GM21390 (cell line): ENCODE measurements around the gene CHRNB1.
A peak's percentile ranks its signal among the peaks of the same experiment; 100 is the strongest.

Experiments
- ATAC-seq: cut with Tn5 transposase; IDR thresholded peaks from one replicate; pipeline ENCODE4 v1.9.1; 2021; ENCODE audit not compliant: unreplicated experiment

The CHRNB1 gene

GRCh38 chr17:7415784-7416183 is 29.1 kb upstream of the CHRNB1 start:
- no peak for ATAC-seq

GRCh38 chr17:7416323-7416722 is 28.5 kb upstream of the CHRNB1 start:
- ATAC-seq: no peak

DNA sequence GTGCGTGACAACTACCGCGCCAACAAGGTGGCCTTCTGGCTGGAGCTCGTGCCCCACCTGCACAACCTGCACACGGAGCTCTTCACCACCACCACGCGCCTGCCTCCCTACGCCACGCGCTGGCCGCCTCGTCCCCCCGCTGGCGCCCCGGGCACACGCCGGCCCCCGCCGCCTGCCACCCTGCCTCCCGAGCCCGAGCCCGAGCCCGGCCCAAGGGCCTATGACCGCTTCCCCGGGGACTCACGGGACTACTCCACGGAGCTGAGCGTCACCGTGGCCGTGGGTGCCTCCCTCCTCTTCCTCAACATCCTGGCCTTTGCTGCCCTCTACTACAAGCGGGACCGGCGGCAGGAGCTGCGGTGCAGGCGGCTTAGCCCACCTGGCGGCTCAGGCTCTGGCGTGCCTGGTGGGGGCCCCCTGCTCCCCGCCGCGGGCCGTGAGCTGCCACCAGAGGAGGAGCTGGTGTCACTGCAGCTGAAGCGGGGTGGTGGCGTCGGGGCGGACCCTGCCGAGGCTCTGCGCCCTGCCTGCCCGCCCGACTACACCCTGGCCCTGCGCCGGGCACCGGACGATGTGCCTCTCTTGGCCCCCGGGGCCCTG is 27.7 kb upstream of the CHRNB1 start:
- no peak for ATAC-seq

DNA sequence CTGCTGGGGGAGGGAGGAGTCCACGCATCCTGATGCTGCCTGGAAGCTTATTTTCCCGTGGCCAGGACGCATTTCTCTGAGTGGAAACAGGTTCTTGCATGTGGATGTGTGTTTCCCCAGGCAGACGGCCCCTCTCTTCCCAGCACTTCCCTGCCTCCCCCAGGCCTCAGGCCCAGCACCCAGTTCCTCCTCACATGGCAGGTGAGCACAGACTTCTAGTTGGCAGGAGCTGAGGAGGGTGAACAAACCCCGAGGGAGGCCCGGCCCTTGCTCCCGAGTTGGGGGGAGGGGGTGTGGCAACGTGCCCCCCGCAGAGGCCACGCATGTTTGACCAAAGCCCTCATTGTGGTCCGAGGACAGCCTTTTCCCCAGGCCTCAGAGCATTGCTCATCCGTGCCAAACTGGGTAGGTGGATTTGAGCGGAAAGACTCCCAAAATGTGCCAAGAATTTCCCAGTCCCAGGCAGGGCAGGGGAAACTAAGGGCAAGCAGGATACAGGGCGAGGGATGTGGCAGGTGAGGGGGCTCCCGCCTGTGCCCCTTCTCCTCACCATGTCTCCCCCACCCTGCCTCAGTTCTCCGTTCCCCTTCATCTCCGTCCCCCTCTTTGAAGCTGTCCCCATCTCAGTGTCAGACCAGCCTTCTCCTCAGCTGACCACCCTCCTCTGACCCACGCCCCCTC is 26.2 kb upstream of the CHRNB1 start:
- no peak for ATAC-seq

GRCh38 chr17:7419819-7420610 is 24.8 kb upstream of the CHRNB1 start, which contains the start of gene SPEM1:
TSS of gene SPEM1 (plus strand) at chr17:7420324. CDS start at chr17:7420385, 61 bp downstream.
- no peak for ATAC-seq

DNA sequence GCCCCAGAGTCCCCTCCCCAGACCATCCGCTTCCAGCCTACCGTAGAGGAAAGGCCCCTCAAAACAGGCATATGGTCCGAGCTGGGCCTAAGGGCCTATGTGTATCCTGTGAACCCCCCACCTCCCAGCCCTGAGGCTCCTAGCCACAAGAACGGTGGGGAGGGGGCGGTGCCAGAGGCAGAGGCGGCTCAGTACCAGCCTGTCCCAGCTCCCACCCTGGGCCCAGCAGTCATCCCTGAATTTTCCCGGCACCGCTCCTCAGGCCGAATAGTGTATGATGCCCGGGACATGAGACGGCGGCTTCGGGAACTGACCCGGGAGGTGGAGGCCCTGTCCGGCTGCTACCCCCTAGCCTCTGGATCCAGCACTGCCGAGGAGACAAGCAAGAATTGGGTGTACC is 23.7 kb upstream of the CHRNB1 start:
- no peak for ATAC-seq

GRCh38 chr17:7423679-7424078 is 21.2 kb upstream of the CHRNB1 start:
- no peak for ATAC-seq

DNA sequence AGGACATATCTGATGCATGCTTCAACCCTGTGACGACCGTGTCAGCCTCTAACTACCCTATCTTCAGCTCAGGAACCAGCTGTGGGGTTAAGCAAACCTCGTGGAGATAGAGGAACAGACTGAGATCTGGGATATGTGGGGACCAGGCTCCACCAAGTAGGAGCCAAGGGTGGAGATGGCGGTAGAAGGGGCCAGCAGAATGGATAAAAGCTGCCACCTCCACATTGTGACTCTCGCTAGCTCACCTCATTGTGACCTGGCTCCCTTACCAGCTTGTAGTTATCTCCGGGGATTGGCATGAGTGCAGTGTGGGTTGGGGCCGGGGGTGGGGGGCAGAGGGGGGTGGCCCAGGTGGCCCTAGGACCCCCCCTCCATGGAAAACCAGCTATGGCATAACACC is 19.5 kb upstream of the CHRNB1 start, which contains the start of gene SPEM2:
Gene SPEM2, plus strand, starts transcription at position 301 of the 400 bp plus-strand sequence. Its CDS starts 73 bp downstream, at position 374.
- ATAC-seq: no peak

- ATAC-seq: no peak
Observed at GRCh38 chr17:7425756-7426155, 19.1 kb upstream of the CHRNB1 start.

DNA sequence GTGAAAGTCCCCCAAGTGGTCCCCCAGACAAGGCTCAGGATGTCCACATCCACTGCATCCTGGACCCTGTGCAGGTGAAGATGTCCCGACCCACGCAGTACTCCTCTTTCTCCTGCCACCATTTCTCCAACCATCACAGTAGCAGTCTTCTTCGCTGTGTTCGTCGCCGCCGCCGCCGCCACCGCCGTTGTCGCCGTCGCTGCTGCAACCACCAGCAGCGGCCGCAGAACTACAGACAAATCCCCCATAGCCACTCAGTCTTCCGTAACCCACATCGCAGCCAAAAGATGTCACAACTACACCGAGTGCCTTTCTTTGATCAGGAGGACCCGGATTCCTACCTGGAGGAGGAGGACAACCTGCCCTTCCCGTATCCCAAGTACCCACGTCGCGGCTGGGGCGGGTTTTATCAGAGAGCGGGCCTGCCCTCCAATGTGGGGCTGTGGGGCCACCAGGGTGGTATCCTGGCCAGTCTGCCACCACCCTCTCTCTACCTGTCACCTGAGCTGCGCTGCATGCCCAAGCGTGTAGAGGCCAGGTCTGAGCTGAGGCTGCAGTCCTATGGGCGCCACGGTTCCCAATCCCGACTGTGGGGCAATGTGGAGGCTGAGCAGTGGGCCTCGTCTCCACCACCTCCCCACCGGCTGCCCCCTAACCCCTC is 18.5 kb upstream of the CHRNB1 start:
- ATAC-seq: no peak

DNA sequence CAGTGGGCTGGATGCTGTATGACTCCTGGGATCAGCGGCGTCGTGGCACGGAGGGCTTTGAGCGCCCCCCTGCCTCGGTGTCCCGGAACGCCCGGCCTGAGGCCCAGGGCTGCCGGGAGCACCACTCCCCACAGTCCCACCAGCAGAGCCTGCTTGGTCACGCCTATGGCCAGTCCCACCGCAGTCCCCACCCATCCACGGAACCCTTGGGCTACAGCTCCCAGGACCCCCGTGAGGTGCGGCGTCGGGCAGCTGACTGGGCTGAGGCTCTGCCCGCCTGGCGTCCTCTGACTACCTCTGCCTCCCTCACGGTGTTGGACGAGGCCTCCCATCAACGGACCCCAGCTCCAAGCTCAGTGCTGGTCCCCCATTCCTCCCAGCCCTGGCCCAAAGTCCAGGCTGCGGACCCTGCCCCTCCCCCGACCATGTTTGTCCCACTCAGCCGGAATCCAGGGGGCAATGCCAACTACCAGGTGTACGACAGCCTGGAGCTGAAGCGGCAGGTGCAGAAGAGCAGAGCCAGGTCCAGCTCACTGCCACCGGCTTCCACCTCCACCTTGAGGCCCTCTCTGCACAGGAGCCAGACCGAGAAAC is 17.9 kb upstream of the CHRNB1 start:
- ATAC-seq: no peak

GRCh38 chr17:7427549-7427948 is 17.3 kb upstream of the CHRNB1 start:
- ATAC-seq: no peak

DNA sequence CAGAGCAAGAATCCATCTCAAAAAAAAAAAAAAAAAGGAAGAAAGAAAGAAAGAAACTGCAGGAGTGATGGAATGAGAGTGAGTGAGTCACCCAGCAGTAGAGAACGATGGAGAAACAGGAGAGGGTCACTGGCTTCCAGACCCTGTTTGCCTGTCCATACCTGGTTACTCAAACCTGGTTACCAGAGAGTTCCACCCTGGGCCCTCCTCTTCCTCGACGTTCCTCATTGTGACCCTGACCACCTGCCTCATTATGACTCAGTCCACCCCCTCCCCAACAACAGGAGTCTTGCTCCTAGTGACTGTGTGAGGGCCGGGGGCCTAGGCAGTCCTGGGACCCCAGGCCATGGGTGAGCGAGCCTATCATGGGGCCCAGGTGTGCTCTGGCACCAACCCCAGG is 16.3 kb upstream of the CHRNB1 start, which contains the start of gene SPEM3:
Gene SPEM3, plus strand, starts transcription at position 301 of the 400 bp plus-strand sequence. Its CDS starts 46 bp downstream, at position 347.
- ATAC-seq: no peak

DNA sequence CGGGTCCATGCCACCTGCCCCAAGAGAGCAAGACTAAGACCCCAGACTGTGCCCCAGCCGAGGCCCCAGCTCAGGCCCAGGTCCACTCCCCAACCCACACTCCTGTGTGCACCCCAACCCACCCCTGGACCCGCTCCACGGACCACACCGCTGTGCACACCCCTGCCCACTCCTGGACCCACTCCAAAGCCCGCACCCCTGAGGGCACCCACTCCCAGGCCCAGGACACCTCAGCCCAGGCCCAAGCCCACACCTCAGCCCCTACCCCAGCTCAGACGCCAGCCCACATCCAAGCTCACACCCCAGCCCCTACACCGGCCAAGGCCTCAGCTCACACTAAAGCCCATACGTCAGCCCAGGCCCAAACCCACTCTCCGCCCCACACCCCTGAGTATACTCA is 15.1 kb upstream of the CHRNB1 start:
- ATAC-seq: no peak

DNA sequence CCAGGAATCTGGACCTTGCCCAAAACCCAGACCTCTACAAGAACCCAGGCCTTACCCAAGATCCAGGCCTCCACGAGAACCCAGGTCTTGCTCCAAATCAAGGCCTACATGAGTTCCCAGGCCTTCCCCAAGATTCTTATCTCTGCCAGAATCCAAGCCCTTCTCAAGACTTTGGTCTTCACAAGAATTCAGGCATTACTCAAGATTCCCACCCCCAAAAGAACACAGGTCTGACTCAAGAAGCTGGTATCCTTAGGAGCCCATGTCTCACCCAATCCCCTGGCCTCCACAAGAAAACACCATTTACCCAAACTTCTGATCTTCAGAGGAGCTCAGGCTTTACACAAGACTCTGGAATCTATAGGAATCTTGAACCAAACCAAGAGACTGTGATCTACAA is 13.6 kb upstream of the CHRNB1 start:
- no peak for ATAC-seq

DNA sequence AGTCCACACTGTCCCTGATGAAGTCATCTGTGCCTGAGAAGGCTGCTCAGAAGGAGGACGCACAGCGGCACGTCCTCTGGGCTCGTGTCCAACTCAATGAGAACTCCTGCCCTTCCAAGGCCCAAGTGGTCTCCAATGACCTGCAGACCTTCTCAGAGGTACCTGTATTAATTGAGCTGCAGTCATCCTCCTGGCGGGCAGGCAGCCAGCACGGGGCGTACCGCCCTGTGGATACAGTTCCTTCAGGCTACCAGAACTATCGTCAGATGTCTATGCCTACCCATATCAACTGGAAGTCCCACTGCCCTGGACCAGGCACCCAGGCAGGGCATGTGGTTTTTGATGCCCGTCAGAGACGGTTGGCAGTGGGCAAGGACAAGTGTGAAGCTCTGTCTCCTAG is 12.6 kb upstream of the CHRNB1 start:
- ATAC-seq: no peak

DNA sequence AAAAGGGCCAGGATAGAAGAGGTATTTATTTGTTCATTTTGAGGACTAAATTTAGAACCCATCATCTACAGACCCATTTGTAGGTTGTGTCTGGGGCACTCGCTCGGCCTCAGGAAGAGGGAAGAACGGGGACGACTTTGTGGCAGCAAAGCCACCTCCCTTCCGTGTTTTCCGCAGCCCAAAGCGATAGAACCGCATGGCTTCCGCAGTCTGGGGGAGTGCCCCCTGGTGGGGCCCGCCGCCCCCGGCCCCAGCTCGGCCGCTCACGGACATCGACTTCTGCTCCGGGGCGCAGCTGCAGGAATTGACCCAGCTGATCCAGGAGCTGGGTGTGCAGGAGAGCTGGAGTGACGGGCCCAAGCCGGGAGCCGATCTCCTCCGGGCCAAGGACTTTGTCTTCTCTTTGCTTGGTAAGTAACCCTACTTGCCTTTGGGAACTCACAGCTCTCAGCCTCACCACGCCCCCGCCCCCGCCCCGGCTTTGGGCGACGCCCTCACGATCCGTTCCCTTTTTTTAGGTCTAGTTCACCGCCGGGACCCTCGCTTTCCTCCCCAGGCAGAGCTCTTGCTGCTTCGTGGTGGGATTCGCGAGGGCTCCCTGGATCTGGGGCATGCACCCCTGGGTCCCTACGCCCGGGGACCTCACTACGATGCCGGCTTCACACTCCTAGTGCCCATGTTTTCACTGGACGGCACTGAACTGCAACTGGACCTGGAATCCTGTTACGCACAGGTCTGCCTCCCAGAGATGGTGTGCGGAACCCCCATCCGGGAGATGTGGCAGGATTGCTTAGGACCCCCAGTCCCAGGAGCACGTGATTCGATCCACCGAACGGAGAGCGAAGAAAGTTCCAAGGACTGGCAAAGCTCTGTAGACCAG is 8.9 kb upstream of the CHRNB1 start:
- peak; percentile 20 for ATAC-seq

- no peak for ATAC-seq
Observed at GRCh38 chr17:7436556-7437368, 8.1 kb upstream of the CHRNB1 start.

DNA sequence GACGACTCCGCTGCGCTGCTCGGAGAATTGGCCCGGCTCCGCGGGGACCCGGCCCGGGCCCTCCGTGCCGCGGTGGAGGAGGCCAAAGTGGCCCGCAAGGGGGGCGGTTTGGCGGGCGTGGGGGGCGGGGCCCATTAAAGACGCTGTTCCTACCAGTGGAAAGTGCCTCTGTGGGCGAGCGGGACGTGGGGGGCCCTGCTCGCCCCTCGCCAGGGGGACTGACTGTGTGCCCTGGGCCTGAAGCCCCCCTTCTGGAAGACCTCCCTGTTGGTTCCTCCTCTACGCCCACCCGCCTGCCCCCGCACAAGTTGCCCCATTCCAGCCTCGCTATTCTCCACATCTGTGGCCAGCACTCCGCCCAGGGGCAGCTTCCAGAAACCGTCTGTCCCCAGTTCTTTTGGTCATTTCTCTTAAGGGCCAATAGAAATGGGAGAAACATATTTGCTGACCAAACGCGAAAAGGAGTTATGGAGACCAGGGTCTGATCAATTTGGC is 7.4 kb upstream of the CHRNB1 start:
- no peak for ATAC-seq
